ENCODE results near the gene R3HDM2. TPM values are rescaled to one million over a fixed set of nuclear protein-coding genes. Genes with fewer than 3 reads are reported as not detected.
A peak's percentile ranks its signal among the peaks of the same experiment; 100 is the strongest.

The R3HDM2 gene
- total and polyA plus RNA-seq, 2 donors (not counting 1 experiment from before 2014, with no cell fraction given): 104 to 129 TPM

- Histone ChIP-seq H3K9ac (ENCODE audit: low read length) (peak within 1 kb of the TSS; percentile 67), H3K9me3 (ENCODE audit: control extremely low read depth in 1 of 3, control insufficient read depth in 2 of 3, insufficient read depth in 1 of 3, low read length in 2 of 3) (peaks cover 0 to 19% (median 0%) of the 10 kb centered on the region in 3 donors), H3K27me3 (replicated peaks in 1 of 4; ENCODE audit: control extremely low read depth in 1 of 4, control insufficient read depth in 3 of 4, insufficient read depth in 4 of 4, low read length in 3 of 4) (peaks cover 0 to 82% (median 37%) of the 10 kb centered on the region in 4 experiments), H3K4me3 (ENCODE audit: control extremely low read depth in 1 of 5, extremely low read depth in 1 of 5, insufficient read depth in 1 of 5, low read depth in 2 of 5, low read length in 4 of 5) (peak within 1 kb of the TSS in 4 of 5 experiments; percentile 49 to 60 (median 54)), H3K79me2 (ENCODE audit: control insufficient read depth, insufficient read depth, low read length) (no peaks in the 10 kb centered on the region), H3K27ac (ENCODE audit: low read length in 2 of 2) (peak within 1 kb of the TSS; percentile 79 to 80), H4K20me1 (ENCODE audit: control insufficient read depth, insufficient read depth, low read length, poor library complexity, severe bottlenecking) (peaks cover 10% of the 10 kb centered on the region), H3K36me3 (replicated peaks in 1 of 2; ENCODE audit: control extremely low read depth in 1 of 2, control insufficient read depth in 1 of 2, extremely low read depth in 1 of 2, insufficient read depth in 2 of 2, low read length in 1 of 2) (no peaks in the 10 kb centered on the region), H2AFZ (ENCODE audit: insufficient read depth, low read depth, low read length, poor library complexity, severe bottlenecking) (peak within 1 kb of the TSS; percentile 65), H3K4me2 (replicated peaks; ENCODE audit: low read depth, low read length, poor library complexity, severe bottlenecking) (peak within 1 kb of the TSS; percentile 94), H3K4me1 (ENCODE audit: control insufficient read depth in 2 of 2, insufficient read depth in 2 of 2, low read length in 2 of 2) (peaks cover 66 to 67% of the 10 kb centered on the region in 2 donors)
- TF ChIP-seq EZH2 (IDR thresholded peaks at IDR 0.05; ENCODE audit: borderline replicate concordance, insufficient read depth, low read depth, low read length, poor library complexity, severe bottlenecking): no peak
- TF ChIP-seq CTCF (IDR thresholded peaks at IDR 0.05): no peak
- Mint-ChIP-seq H3K27me3 (peaks cover 49% of the 10 kb centered on the region), H3K9me3 (ENCODE audit: insufficient read depth) (no peaks in the 10 kb centered on the region), H3K4me1 (peaks cover 65% of the 10 kb centered on the region), H3K4me3 (peak within 1 kb of the TSS; percentile 88), H3K27ac (peak within 1 kb of the TSS; percentile 82)
- ChIA-PET POLR2A (interaction anchor here (3.3 to 5.6 kb wide), 2 partner anchors 12 to 23 kb away, joined by 28 to 110 read pairs; partner anchors contain the start of gene SHMT2), CTCF (interaction anchor here (0.7 to 8.8 kb wide), 2 partner anchors 20 to 243 kb away, joined by 4 to 838 read pairs; partner anchors contain the start of genes SHMT2 and STAC3)
- under 1% methylated on average over 89 of the region's 102 CpGs for WGBS (ENCODE audit: insufficient coverage)
- ATAC-seq (ENCODE audit: low read depth) (peak; percentile 63), DNase-seq (peak; percentile 82)
- intact Hi-C loops (cut with micrococcal nuclease): loop anchor here (1.0 kb wide), 2 partner anchors 9 to 13 kb away; partner anchors contain the start of gene SHMT2
Observed at GRCh38 chr12:57216014-57216911, 214.6 kb downstream of the R3HDM2 start, which contains the start of gene NXPH4. NXPH4 (plus strand) TSS chr12:57216794; CDS start chr12:57216970, 176 bp downstream.

Measured in B cell (primary cell).